ENCODE results near the gene PDE4B. TPM values are rescaled to one million over a fixed set of nuclear protein-coding genes. Genes with fewer than 3 reads are reported as not detected.

PDE4B gene
- total and polyA plus RNA-seq, 12 donors, result 1.2 to 14.9 (median 3.9) TPM

DNA sequence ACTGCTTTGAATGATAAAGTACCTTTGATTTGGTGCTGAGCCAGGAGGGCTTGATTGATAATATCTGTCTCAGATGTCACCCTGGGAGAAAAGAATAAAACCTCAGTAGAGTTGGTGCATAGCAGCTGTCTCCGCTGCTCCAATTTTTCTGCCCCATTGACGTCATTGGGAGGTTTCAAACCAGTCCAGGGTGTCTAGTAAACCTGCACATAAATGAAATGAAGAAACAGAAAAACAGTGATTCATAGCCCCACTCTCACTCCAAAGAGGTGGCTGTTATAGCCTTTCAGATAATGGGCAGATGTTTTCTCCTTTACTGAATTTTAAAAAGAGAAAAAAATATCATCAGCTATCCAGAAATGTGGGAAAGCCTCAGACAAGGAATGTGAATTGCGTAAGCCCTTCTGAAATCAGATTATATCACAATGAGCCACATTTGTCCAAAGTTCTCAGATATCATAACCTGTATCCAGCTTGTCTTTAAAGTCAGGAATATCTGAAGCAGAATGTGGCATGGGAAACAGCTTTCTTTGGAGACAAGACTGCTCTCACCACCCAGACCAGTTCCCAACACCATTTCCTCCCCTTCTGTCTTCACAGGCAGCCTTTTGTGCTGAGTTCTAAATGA, 390.0 kb downstream of the PDE4B start:
- Histone ChIP-seq H3K36me3 (replicated peaks in 1 of 2) (no peaks in the 10 kb centered on the region), H3K27ac (peak overlapping the region in 1 of 5 donors; percentile 22), H3K9me3 (replicated peaks in 1 of 3) (no peaks in the 10 kb centered on the region), H3K4me3 (no peak overlapping the region), H3K4me1 (replicated peaks in 1 of 2) (no peaks in the 10 kb centered on the region), H3K27me3 (no peaks in the 10 kb centered on the region)
- peak in 5 of 7 donors; percentile 3 to 70 (median 16) for DNase-seq
- intact Hi-C loops (cut with DNase I), result no loop called here
- WGBS, 4 donors, result 41 to 54% (median 50%) methylated on average over 3 of the region's 3 CpGs
- TF ChIP-seq POLR2A (IDR thresholded peaks at IDR 0.05), result no peak
- TF ChIP-seq, protein P1, sequence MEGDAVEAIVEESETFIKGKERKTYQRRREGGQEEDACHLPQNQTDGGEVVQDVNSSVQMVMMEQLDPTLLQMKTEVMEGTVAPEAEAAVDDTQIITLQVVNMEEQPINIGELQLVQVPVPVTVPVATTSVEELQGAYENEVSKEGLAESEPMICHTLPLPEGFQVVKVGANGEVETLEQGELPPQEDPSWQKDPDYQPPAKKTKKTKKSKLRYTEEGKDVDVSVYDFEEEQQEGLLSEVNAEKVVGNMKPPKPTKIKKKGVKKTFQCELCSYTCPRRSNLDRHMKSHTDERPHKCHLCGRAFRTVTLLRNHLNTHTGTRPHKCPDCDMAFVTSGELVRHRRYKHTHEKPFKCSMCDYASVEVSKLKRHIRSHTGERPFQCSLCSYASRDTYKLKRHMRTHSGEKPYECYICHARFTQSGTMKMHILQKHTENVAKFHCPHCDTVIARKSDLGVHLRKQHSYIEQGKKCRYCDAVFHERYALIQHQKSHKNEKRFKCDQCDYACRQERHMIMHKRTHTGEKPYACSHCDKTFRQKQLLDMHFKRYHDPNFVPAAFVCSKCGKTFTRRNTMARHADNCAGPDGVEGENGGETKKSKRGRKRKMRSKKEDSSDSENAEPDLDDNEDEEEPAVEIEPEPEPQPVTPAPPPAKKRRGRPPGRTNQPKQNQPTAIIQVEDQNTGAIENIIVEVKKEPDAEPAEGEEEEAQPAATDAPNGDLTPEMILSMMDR (IDR thresholded peaks at IDR 0.05), result no peak

- intact Hi-C loops (cut with DNase I), result no loop called here
- TF ChIP-seq POLR2A (IDR thresholded peaks at IDR 0.05), result no peak
- TF ChIP-seq, protein P1 (IDR thresholded peaks at IDR 0.05), result no peak
- Histone ChIP-seq H3K4me1 (replicated peaks in 1 of 2) (no peaks in the 10 kb centered on the region), H3K27ac (peak overlapping the region in 1 of 5 donors; percentile 22), H3K4me3 (no peak overlapping the region), H3K9me3 (replicated peaks in 1 of 3) (no peaks in the 10 kb centered on the region), H3K27me3 (no peaks in the 10 kb centered on the region), H3K36me3 (replicated peaks in 1 of 2) (no peaks in the 10 kb centered on the region)
- WGBS, 4 donors, result 48 to 56% (median 53%) methylated on average over 3 of the region's 3 CpGs
- DNase-seq, result no peak
Observed at GRCh38 chr1:66183400-66183799, 390.7 kb downstream of the PDE4B start.

DNA sequence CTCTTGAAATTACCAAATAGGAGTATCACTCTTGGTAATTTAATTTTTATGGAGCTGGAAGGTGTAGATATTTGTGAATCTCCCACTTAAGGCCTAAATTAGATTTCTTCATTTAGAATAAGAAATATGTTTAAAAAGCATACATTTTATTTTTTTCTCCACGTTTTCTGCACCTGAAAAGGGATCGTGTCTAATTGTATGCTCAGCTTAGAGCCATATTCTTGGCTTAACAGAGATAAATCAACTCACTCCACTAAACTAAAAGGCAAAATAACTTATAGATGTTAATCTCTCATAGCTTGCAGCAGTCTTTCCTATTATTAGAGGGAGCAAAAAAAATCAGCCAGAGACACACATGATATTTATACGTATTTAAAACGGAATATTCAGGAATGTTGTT, 404.4 kb downstream of the PDE4B start:
- DNase-seq, result no peak
- Histone ChIP-seq H3K36me3 (replicated peaks in 1 of 2) (no peaks in the 10 kb centered on the region), H3K9me3 (replicated peaks in 1 of 3) (no peaks in the 10 kb centered on the region), H3K4me1 (replicated peaks in 1 of 2) (no peaks in the 10 kb centered on the region), H3K4me3 (no peak overlapping the region), H3K27me3 (no peaks in the 10 kb centered on the region), H3K27ac (no peak overlapping the region)
- intact Hi-C loops (cut with DNase I), result no loop called here
- TF ChIP-seq, protein P1 (IDR thresholded peaks at IDR 0.05), result no peak
- no peak for TF ChIP-seq POLR2A (IDR thresholded peaks at IDR 0.05)
- WGBS, 4 donors, result 77 to 81% (median 78%) methylated on average over 4 of the region's 4 CpGs

GRCh38 chr1:66197785-66198184, 405.1 kb downstream of the PDE4B start:
- intact Hi-C loops (cut with DNase I), result no loop called here
- Histone ChIP-seq H3K36me3 (replicated peaks in 1 of 2) (no peaks in the 10 kb centered on the region), H3K27me3 (no peaks in the 10 kb centered on the region), H3K4me3 (no peak overlapping the region), H3K4me1 (replicated peaks in 1 of 2) (no peaks in the 10 kb centered on the region), H3K9me3 (replicated peaks in 1 of 3) (no peaks in the 10 kb centered on the region), H3K27ac (no peak overlapping the region)
- no peak for DNase-seq
- 56 to 85% (median 76%) methylated on average over 1 of the region's 1 CpG for WGBS, 4 donors
- no peak for TF ChIP-seq POLR2A (IDR thresholded peaks at IDR 0.05)
- TF ChIP-seq, protein P1 (IDR thresholded peaks at IDR 0.05), result no peak
